Smooth muscle cell (in vitro differentiated cells): Measurements from ENCODE around the gene MGAT1. TPM values are rescaled to one million over a fixed set of nuclear protein-coding genes. Genes with fewer than 3 reads are reported as not detected.

Source experiments
- DNase-seq: peaks from one replicate; lab custom pipeline; 2025; ENCODE audit not compliant: unreplicated experiment; lab: John Stamatoyannopoulos, UW
- H2AFZ ChIP-seq: fragments of 200-600 bp; sonication (generic); 2 replicates; pipeline ENCODE4 v1.6.0; 2016; ENCODE audit warnings: antibody characterized with exemption, low read depth, mild to moderate bottlenecking
- H3F3A ChIP-seq: fragments of 200-600 bp; sonication (generic); 2 replicates; pipeline ENCODE4 v1.6.0; 2017; ENCODE audit warnings: antibody characterized with exemption, low read depth
- H3K27ac ChIP-seq: fragments of 200-600 bp; sonication (generic); 2 replicates; pipeline ENCODE4 v1.5.1; 2016; ENCODE audit warnings: low read depth, mild to moderate bottlenecking
- H3K27me3 ChIP-seq: fragments of 200-600 bp; sonication (generic); 2 replicates; pipeline ENCODE4 v1.6.1; 2016; ENCODE audit warnings: low read depth, mild to moderate bottlenecking
- H3K36me3 ChIP-seq: fragments of 200-600 bp; sonication (generic); 2 replicates; pipeline ENCODE4 v1.5.1; 2016; ENCODE audit warnings: low read depth
- H3K4me1 ChIP-seq: fragments of 200-600 bp; sonication (generic); 2 replicates; pipeline ENCODE4 v1.5.1; 2016; ENCODE audit warnings: low read depth
- H3K4me2 ChIP-seq: fragments of 200-600 bp; sonication (generic); 2 replicates; pipeline ENCODE4 v1.6.0; 2016; ENCODE audit warnings: mild to moderate bottlenecking
- H3K4me3 ChIP-seq: fragments of 200-600 bp; sonication (generic); 2 replicates; pipeline ENCODE4 v1.5.1; 2016; ENCODE audit warnings: mild to moderate bottlenecking
- H3K79me2 ChIP-seq: fragments of 200-600 bp; sonication (generic); 2 replicates; pipeline ENCODE4 v1.6.0; 2016; ENCODE audit warnings: low read depth, mild to moderate bottlenecking
- H3K9ac ChIP-seq: fragments of 200-600 bp; sonication (generic); 2 replicates; pipeline ENCODE4 v1.6.0; 2016; ENCODE audit warnings: low read depth
- H3K9me3 ChIP-seq: fragments of 200-600 bp; sonication (generic); replicated peaks from 2 replicates; pipeline ENCODE4 v1.5.1; 2016; ENCODE audit warnings: low read depth
- H4K20me1 ChIP-seq: fragments of 200-600 bp; sonication (generic); 2 replicates; pipeline ENCODE4 v1.6.0; 2016; ENCODE audit warnings: low read depth
- whole genome bisulfite sequencing: methylation state at CpG from one replicate; pipeline ENCODE4 v1.1.7; 2016; ENCODE audit warnings: low lambda C conversion rate; 5-methylcytosine and 5-hydroxymethylcytosine counted together
- polyA plus RNA-seq: library from polyadenylated mRNA; unstranded; fragments of >200 nt; fragmentation: Nextera tagmentation; extraction: Ambion mirVana; gene quantifications from 2 replicates; pipeline ENCODE4 v1.2.1, GENCODE V29; 2016
- total RNA-seq: library from RNA; depleted of rRNA; stranded (reverse); fragments of >200 nt; gene quantifications from 2 replicates; pipeline ENCODE4 v1.2.3, GENCODE V29; 2014
- TF ChIP-seq, protein P1 (sequence below): fragments of 200-600 bp; sonication (generic); IDR thresholded peaks from 2 replicates; pipeline ENCODE4 v1.5.1; 2017; ENCODE audit warnings: borderline replicate concordance, mild to moderate bottlenecking, antibody characterized with exemption; ENCODE audit not compliant: insufficient read depth, poor library complexity, severe bottlenecking

The MGAT1 gene
- total and polyA plus RNA-seq, 2 experiments from 2014 or later = 128 to 161 TPM

DNA sequence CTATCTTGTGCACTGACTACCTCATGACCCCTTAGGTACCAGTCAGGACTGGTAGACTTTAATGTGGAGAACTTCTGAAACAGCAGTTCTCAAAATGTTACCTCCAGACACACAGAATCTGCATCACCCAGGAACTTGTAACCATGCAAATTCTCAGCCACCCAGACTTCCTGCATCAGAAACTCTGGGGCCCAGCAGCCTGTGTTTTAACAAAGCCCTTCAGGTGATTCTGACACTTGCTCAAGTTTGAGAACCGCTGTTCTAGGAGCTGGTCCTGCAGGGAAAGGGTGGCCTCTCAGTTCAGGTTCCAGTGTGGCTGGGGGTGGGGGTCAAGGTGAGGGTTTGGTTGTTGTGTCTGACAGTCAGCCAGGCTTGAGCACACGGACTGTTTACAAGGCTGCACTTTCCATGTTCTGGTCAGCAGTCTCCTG is 30.0 kb upstream of the MGAT1 start:
- Histone ChIP-seq H3K4me3 (peak overlapping the region; percentile 96), H2AFZ (no peak overlapping the region), H3K27me3 (no peaks in the 10 kb centered on the region), H3K9ac (no peak overlapping the region), H3K36me3 (no peaks in the 10 kb centered on the region), H3F3A (no peaks in the 10 kb centered on the region), H3K27ac (no peak overlapping the region), H4K20me1 (no peaks in the 10 kb centered on the region), H3K9me3 (no peaks in the 10 kb centered on the region), H3K4me1 (peaks cover 18% of the 10 kb centered on the region), H3K4me2 (peak overlapping the region; percentile 93), H3K79me2 (peaks cover 14% of the 10 kb centered on the region)
- DNase-seq = no peak
- WGBS = 84% methylated on average over 2 of the region's 2 CpGs
- TF ChIP-seq, protein P1, sequence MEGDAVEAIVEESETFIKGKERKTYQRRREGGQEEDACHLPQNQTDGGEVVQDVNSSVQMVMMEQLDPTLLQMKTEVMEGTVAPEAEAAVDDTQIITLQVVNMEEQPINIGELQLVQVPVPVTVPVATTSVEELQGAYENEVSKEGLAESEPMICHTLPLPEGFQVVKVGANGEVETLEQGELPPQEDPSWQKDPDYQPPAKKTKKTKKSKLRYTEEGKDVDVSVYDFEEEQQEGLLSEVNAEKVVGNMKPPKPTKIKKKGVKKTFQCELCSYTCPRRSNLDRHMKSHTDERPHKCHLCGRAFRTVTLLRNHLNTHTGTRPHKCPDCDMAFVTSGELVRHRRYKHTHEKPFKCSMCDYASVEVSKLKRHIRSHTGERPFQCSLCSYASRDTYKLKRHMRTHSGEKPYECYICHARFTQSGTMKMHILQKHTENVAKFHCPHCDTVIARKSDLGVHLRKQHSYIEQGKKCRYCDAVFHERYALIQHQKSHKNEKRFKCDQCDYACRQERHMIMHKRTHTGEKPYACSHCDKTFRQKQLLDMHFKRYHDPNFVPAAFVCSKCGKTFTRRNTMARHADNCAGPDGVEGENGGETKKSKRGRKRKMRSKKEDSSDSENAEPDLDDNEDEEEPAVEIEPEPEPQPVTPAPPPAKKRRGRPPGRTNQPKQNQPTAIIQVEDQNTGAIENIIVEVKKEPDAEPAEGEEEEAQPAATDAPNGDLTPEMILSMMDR = no peak

DNA sequence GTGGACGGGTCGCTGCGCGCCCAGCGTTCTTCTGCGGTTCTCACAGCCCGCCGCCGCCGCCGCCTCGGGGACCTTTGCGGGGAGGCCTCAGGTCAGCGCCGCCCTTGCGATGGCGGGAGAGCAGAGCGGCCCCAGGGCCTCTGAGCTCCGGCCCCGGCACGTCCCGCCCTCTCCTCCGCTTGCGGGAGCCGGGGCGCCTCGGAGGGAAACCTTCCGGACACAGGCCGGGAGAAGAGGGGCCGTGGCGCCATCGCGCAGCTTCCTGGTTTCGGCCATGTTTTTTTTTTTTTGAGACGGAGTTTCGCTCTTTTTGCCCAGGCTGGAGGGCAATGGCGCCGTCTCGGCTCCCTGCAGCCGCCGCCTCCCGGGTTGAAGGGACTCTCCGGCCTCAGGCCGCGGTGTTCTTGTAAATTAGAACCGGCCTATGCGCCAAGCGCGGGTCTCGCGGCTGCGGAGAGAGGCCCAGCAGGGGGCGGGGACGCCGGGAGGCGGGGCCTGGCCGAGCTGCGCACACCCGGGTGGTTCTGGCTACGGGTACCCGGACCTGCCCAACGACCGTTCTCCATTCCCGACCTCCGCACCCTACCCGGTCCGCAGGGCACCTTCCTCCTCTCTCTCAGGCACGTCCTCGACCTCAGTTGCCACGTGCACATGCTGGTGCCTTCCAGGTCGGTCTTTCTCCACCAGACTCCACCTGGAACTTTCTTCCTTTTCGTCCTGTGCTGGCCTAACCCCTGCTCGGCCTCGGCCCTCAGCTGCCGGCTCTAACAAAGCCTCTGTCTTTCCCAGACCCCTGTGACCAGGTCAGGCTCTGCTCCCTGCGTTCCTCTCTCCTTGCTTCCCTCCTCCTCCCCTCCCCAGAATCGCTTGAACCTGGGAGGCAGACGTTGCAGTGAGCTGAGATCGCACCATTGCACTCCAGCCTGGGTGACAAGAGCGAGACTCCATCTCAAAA is 28.8 kb upstream of the MGAT1 start:
- no peaks in the 10 kb centered on the region for H3K36me3 ChIP-seq

DNA sequence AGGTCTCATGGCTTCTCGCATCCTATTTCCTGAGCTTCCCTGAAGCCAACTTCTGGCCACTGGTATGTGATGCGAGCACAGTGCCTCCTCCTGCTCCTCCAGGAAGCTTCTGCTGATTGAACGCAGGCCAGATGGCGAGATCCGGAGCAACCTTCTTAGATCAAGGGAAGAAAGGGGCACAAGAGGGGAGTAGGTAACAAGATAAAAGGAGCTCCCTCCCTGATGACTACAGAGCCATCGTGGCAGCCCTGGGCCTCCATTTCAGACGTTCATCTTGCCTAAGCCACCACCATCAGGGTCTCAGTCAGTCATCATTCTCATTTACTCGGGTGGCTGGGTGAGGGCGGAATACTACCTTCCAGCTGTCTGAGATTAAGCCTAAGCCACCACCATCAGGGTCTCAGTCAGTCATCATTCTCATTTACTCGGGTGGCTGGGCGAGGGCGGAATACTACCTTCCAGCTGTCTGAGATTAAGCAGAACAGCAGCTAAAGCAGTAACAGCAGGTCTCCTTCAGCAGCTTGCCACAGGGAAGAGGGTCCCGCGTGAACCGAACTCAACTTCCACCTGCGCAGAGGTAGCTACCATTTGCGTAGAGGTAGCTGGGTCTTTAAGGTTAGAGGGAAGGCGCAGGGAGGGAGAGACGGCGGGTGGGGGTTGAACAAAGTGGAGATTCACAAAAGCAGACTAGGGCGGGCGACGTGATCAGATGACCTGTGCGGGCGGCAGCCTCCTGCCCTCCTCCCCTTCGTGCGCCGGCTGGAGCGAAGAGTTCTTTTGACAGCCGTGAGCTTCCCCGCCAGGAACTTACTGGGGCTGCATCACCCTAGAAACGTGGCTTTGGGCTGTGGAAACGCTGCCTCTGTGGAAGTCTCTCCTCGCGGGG is 27.9 kb upstream of the MGAT1 start:
- Histone ChIP-seq H3K9me3 (no peaks in the 10 kb centered on the region), H3K4me1 (peaks cover 21% of the 10 kb centered on the region), H3F3A (no peaks in the 10 kb centered on the region), H2AFZ (peak overlapping the region; percentile 98), H3K27ac (peak overlapping the region; percentile 94), H3K4me3 (peak overlapping the region; percentile 96), H3K4me2 (peak overlapping the region; percentile 93), H3K27me3 (no peaks in the 10 kb centered on the region), H3K79me2 (peaks cover 14% of the 10 kb centered on the region), H3K36me3 (no peaks in the 10 kb centered on the region), H3K9ac (peak overlapping the region; percentile 94), H4K20me1 (no peaks in the 10 kb centered on the region)
- no peak for DNase-seq
- WGBS = 38% methylated on average over 35 of the region's 35 CpGs
- TF ChIP-seq, protein P1 = no peak

More for the DNA sequence above, 28.8 kb upstream of the MGAT1 start:
- TF ChIP-seq, protein P1 = peak; percentile 28
- peak overlapping the region; percentile 98 for H2AFZ ChIP-seq
- 4% methylated on average over 76 of the region's 80 CpGs for WGBS
- peak overlapping the region; percentile 93 for H3K4me2 ChIP-seq
- peaks cover 18% of the 10 kb centered on the region for H3K4me1 ChIP-seq
- no peaks in the 10 kb centered on the region for H3K27me3 ChIP-seq
- H3K9ac ChIP-seq = peak overlapping the region; percentile 94
- peaks cover 14% of the 10 kb centered on the region for H3K79me2 ChIP-seq
- peak overlapping the region; percentile 96 for H3K4me3 ChIP-seq
- no peaks in the 10 kb centered on the region for H3F3A ChIP-seq
- H3K27ac ChIP-seq = peak overlapping the region; percentile 94
- peak; percentile 61 for DNase-seq
- H4K20me1 ChIP-seq = no peaks in the 10 kb centered on the region
- H3K9me3 ChIP-seq = no peaks in the 10 kb centered on the region
